IMR-90 (cell line): ENCODE measurements around the gene NAGPA. TPM values are rescaled to one million over a fixed set of nuclear protein-coding genes. Genes with fewer than 3 reads are reported as not detected.

Experiments
- ATAC-seq: fragments of 200-7000 bp; cut with Tn5 transposase; 2 replicates; pipeline ENCODE4 v1.9.1; 2020; ENCODE audit warnings: low read depth, mild to moderate bottlenecking, moderate library complexity
- BruUV-seq: library from RNA; stranded (reverse); fragments of 400-500 nt; replicated peaks from 2 replicates; lab custom pipeline; 2021; lab: Mats Ljungman, UMichigan
- CTCF ChIA-PET: fragments of 300-600 bp; formaldehyde crosslinking; extraction: SDS; loops from one replicate; lab custom pipeline; 2021; ENCODE audit warnings: antibody characterized with exemption; lab: Yijun Ruan, JAX
- POLR2A ChIA-PET: fragments of 300-600 bp; sonication (Branson Sonifier 250); formaldehyde crosslinking; loops from one replicate; lab custom pipeline; 2022; ENCODE audit warnings: antibody characterized with exemption; ENCODE audit not compliant: unreplicated experiment; lab: Charles Lee
- DNase-seq: peaks from one replicate; pipeline ENCODE4 v3.0.0; 2013
- H2AFZ ChIP-seq: replicated peaks from 2 replicates; pipeline ENCODE3; 2013; ENCODE audit warnings: low read length, mild to moderate bottlenecking; ENCODE audit not compliant: poor library complexity
- H2AK5ac ChIP-seq: 2 replicates; pipeline ENCODE4 v1.6.1; 2013; ENCODE audit warnings: low read depth, low read length, inconsistent platforms
- H2AK9ac ChIP-seq: replicated peaks from 2 replicates; pipeline ENCODE3; 2013; ENCODE audit warnings: mild to moderate bottlenecking, low read depth, low read length, moderate library complexity; ENCODE audit not compliant: poor library complexity
- H2BK120ac ChIP-seq: 2 replicates; pipeline ENCODE4 v1.6.1; 2013; ENCODE audit warnings: low read depth, low read length, inconsistent platforms
- H2BK15ac ChIP-seq: 3 replicates; pipeline ENCODE4 v1.6.1; 2013; ENCODE audit warnings: low read depth, low read length, inconsistent platforms
- H2BK20ac ChIP-seq: 2 replicates; pipeline ENCODE4 v1.6.1; 2013; ENCODE audit warnings: low read depth, mild to moderate bottlenecking, inconsistent platforms, low read length, moderate library complexity
- H2BK5ac ChIP-seq: 2 replicates; pipeline ENCODE4 v1.6.1; 2013; ENCODE audit warnings: mild to moderate bottlenecking, low read depth, low read length, inconsistent platforms; ENCODE audit not compliant: poor library complexity, severe bottlenecking
- H3K14ac ChIP-seq: replicated peaks from 2 replicates; pipeline ENCODE4 v1.6.1; 2013; ENCODE audit warnings: low read depth, low read length, inconsistent platforms
- H3K18ac ChIP-seq: 2 replicates; pipeline ENCODE4 v1.6.1; 2013; ENCODE audit warnings: low read depth, low read length, control low read depth
- H3K23ac ChIP-seq: 2 replicates; pipeline ENCODE4 v1.6.1; 2013; ENCODE audit warnings: low read depth, low read length, inconsistent platforms
- H3K27ac ChIP-seq: 2 replicates; pipeline ENCODE4 v1.5.1; 2013; ENCODE audit warnings: mild to moderate bottlenecking, control low read depth, low read length; ENCODE audit not compliant: insufficient read depth
- H3K27me3 ChIP-seq: 2 replicates; pipeline ENCODE4 v1.6.1; 2013; ENCODE audit warnings: low read length; ENCODE audit not compliant: control insufficient read depth, insufficient read depth
- H3K36me3 ChIP-seq: 2 replicates; pipeline ENCODE4 v1.6.1; 2013; ENCODE audit warnings: low read length, mixed read lengths; ENCODE audit not compliant: control insufficient read depth, insufficient read depth
- H3K4ac ChIP-seq: 2 replicates; pipeline ENCODE4 v1.6.1; 2013; ENCODE audit warnings: low read depth, low read length, inconsistent platforms
- H3K4me1 ChIP-seq: 2 replicates; pipeline ENCODE4 v1.6.1; 2013; ENCODE audit warnings: low read length, mixed read lengths; ENCODE audit not compliant: control insufficient read depth, insufficient read depth
- H3K4me2 ChIP-seq: 2 replicates; pipeline ENCODE4 v1.6.1; 2013; ENCODE audit warnings: low read depth, mild to moderate bottlenecking, control low read depth, low read length, moderate library complexity
- H3K4me3 ChIP-seq: 2 replicates; pipeline ENCODE4 v1.5.1; 2013; ENCODE audit warnings: low read depth, mild to moderate bottlenecking, control low read depth, low read length, moderate library complexity; ENCODE audit not compliant: insufficient read depth
- H3K56ac ChIP-seq: 2 replicates; pipeline ENCODE4 v1.6.1; 2013; ENCODE audit warnings: low read length, inconsistent platforms; ENCODE audit not compliant: insufficient read depth; ENCODE audit errors: extremely low read depth
- H3K79me1 ChIP-seq, 2 experiments: 2 replicates each; pipeline ENCODE4 v1.6.1; 2013; ENCODE audit warnings: low read length in 2 of 2, inconsistent platforms in 1 of 2, low read depth in 1 of 2
- H3K9ac ChIP-seq: 2 replicates; pipeline ENCODE4 v1.6.1; 2013; ENCODE audit warnings: low read depth, low read length, control low read depth
- H3K9me1 ChIP-seq: 2 replicates; pipeline ENCODE4 v1.6.1; 2013; ENCODE audit warnings: low read length, inconsistent platforms; ENCODE audit not compliant: insufficient read depth
- H3K9me3 ChIP-seq: 2 replicates; pipeline ENCODE4 v1.6.1; 2013; ENCODE audit warnings: low read length; ENCODE audit not compliant: control insufficient read depth, insufficient read depth
- H4K20me1 ChIP-seq: 2 replicates; pipeline ENCODE4 v1.6.1; 2013; ENCODE audit warnings: low read length, inconsistent platforms; ENCODE audit not compliant: insufficient read depth
- H4K5ac ChIP-seq: 2 replicates; pipeline ENCODE4 v1.6.1; 2013; ENCODE audit warnings: mild to moderate bottlenecking, low read depth, low read length, control low read depth
- H4K8ac ChIP-seq, 2 experiments: 2 replicates each; pipeline ENCODE4 v1.6.1; 2013; ENCODE audit warnings: low read depth in 2 of 2, low read length in 2 of 2, control low read depth in 1 of 2, inconsistent platforms in 1 of 2
- H4K91ac ChIP-seq: 2 replicates; pipeline ENCODE4 v1.6.1; 2013; ENCODE audit warnings: low read depth, low read length, inconsistent platforms; ENCODE audit not compliant: insufficient read depth
- CEBPB ChIP-seq: IDR thresholded peaks from 2 replicates; pipeline ENCODE4 v1.6.1; 2012; ENCODE audit warnings: low read depth, low read length, improper control_type of control experiment
- CHD1 ChIP-seq: IDR thresholded peaks from 2 replicates; pipeline ENCODE4 v1.6.1; 2012; ENCODE audit warnings: low read depth, low read length, improper control_type of control experiment
- CTCF ChIP-seq: conservative IDR thresholded peaks from 2 replicates; pipeline ENCODE4 v1.5.1; 2012; ENCODE audit warnings: mild to moderate bottlenecking, low read depth, low read length, improper control_type of control experiment
- MAFK ChIP-seq: IDR thresholded peaks from 2 replicates; pipeline ENCODE4 v1.6.1; 2012; ENCODE audit warnings: low read depth, low read length, improper control_type of control experiment
- SMC3 ChIP-seq: fragments of 150-350 bp; IDR thresholded peaks from 2 replicates; pipeline ENCODE4 v1.6.1; 2016; ENCODE audit warnings: low read depth, mild to moderate bottlenecking, antibody characterized with exemption, low read length, moderate library complexity
- WGBS, 2 experiments: methylation state at CpG; one replicate each; pipeline versions ENCODE4 v1.1.5 to v1.1.7; 2013; ENCODE audit warnings: missing lambda C conversion rate in 2 of 2; ENCODE audit not compliant: insufficient read length in 1 of 2; ENCODE audit errors: extremely low coverage in 2 of 2; 5-methylcytosine and 5-hydroxymethylcytosine counted together
- dilution Hi-C: fragments of 300-500 bp; cut with HindIII; formaldehyde crosslinking; loops from one replicate; pipeline ENCODE4 v1.14.3; 2018; ENCODE audit warnings: low sequenced_read_pairs; ENCODE audit not compliant: unreplicated experiment
- in situ Hi-C: fragments of 300-500 bp; cut with MboI; formaldehyde crosslinking; loops from 3 replicates; pipeline ENCODE4 v1.14.3; 2019; ENCODE audit warnings: low sequenced_read_pairs, inconsistent platforms, mixed read lengths
- intact Hi-C: fragments of 100-400 bp; cut with micrococcal nuclease; formaldehyde crosslinking; loops from 2 replicates; pipeline ENCODE4 v1.10.0; 2022
- polyA plus RNA-seq, 3 experiments: library from polyadenylated mRNA; depleted of rRNA; stranded (reverse); fragments of >200 nt; gene quantifications; 2 replicates each; pipeline ENCODE4 v1.2.3, GENCODE V29; 2012; ENCODE audit warnings: low replicate concordance in 1 of 3
- total RNA-seq: library from RNA; depleted of rRNA; stranded (reverse); fragments of >200 nt; gene quantifications from 2 replicates; pipeline ENCODE4 v1.2.3, GENCODE V29; 2012
- TF ChIP-seq, protein P1 (sequence below): fragments of 150-350 bp; IDR thresholded peaks from 2 replicates; pipeline ENCODE4 v1.6.1; 2016; ENCODE audit warnings: low read depth, mild to moderate bottlenecking, low read length, moderate library complexity, borderline replicate concordance

Gene NAGPA
- total and polyA plus RNA-seq, 2 of the 4 experiments (the other 2 are of a cell fraction) = 6.5 to 12.2 TPM

DNA sequence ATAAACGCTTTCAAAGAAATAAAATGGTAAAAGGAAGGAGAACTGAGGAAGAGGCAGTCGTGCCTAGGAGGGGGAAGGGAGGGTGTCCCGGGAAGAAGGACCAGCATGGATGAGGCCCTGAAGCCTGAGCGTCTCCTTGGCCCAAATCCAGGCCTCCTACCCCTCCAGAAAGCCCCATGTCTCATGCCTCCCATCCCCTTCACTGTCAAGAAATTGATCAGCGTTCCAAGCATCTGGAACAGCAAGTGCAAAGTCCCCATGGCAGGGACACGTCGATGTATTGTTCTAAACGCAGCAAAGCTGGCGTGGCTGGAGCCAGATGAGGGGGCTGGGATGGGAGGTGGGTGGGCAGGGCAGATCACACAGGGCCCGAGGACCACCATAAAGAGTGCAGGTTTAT, 53.0 kb downstream of the NAGPA start:
- no peaks in the 10 kb centered on the region for H3K79me1 ChIP-seq
- no peak for ATAC-seq
- dilution Hi-C loops = no loop called here
- H3K4ac ChIP-seq = no peak overlapping the region
- WGBS, 2 experiments = no CpG with 5 or more reads among the region's 10 CpGs
- no peak overlapping the region for H4K91ac ChIP-seq
- H4K5ac ChIP-seq = no peak overlapping the region
- no peaks in the 10 kb centered on the region for H3K9me1 ChIP-seq
- H3K4me1 ChIP-seq = no peaks in the 10 kb centered on the region
- no peak overlapping the region for H2BK120ac ChIP-seq
- TF ChIP-seq MAFK (no peak), CTCF (no peak), SMC3 (no peak), CHD1 (no peak), CEBPB (no peak)
- TF ChIP-seq, protein P1, sequence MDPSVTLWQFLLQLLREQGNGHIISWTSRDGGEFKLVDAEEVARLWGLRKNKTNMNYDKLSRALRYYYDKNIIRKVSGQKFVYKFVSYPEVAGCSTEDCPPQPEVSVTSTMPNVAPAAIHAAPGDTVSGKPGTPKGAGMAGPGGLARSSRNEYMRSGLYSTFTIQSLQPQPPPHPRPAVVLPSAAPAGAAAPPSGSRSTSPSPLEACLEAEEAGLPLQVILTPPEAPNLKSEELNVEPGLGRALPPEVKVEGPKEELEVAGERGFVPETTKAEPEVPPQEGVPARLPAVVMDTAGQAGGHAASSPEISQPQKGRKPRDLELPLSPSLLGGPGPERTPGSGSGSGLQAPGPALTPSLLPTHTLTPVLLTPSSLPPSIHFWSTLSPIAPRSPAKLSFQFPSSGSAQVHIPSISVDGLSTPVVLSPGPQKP = no peak
- H3K27ac ChIP-seq = no peak overlapping the region
- no peak overlapping the region for H2BK15ac ChIP-seq
- no peak overlapping the region for H3K4me3 ChIP-seq
- H3K9me3 ChIP-seq = no peaks in the 10 kb centered on the region
- in situ Hi-C loops = no loop called here
- no peak overlapping the region for H2AK9ac ChIP-seq
- no peak overlapping the region for H3K4me2 ChIP-seq
- no TSS peak for BruUV-seq
- no peak overlapping the region for H2BK5ac ChIP-seq
- H3K9ac ChIP-seq = no peak overlapping the region
- peaks cover 21% of the 10 kb centered on the region for H3K27me3 ChIP-seq
- no peak overlapping the region for H3K23ac ChIP-seq
- H2AFZ ChIP-seq = no peak overlapping the region
- H4K20me1 ChIP-seq = no peaks in the 10 kb centered on the region
- intact Hi-C loops = no loop called here
- H2AK5ac ChIP-seq = no peak overlapping the region
- H3K14ac ChIP-seq = no peak overlapping the region
- no peak overlapping the region for H3K56ac ChIP-seq
- no peak overlapping the region for H3K18ac ChIP-seq
- no peak overlapping the region for H4K8ac ChIP-seq
- DNase-seq = no peak
- H2BK20ac ChIP-seq = no peak overlapping the region
- H3K36me3 ChIP-seq = no peaks in the 10 kb centered on the region
- CTCF ChIA-PET = no interaction called here
- POLR2A ChIA-PET = no interaction called here
